ENCODE data around the gene CRX.
"Not testable (repeated sequence)": the region's sequence is repeated elsewhere in the genome, so short reads cannot be mapped to it uniquely, and the experiment has no call there.

The CRX gene

GRCh38 chr19:47804451-47804850 is 17.3 kb upstream of the CRX start, which contains the start of gene TPRX1:
TSS of gene TPRX1 (minus strand) at chr19:47804551. CDS start at chr19:47804539, 12 bp downstream.
- not testable (repeated sequence) for DNase-seq

GRCh38 chr19:47805313-47805712 is 16.4 kb upstream of the CRX start:
- DNase-seq, result no peak

GRCh38 chr19:47806435-47806834 is 15.3 kb upstream of the CRX start:
- DNase-seq, result no peak

GRCh38 chr19:47813304-47813994 is 8.3 kb upstream of the CRX start:
- DNase-seq, result no peak

- DNase-seq, result no peak
Observed at GRCh38 chr19:47813995-47814328, 7.8 kb upstream of the CRX start.

- not testable (repeated sequence) for DNase-seq
Observed at GRCh38 chr19:47816270-47816669, 5.5 kb upstream of the CRX start.

GRCh38 chr19:47818221-47818620 is 3.5 kb upstream of the CRX start:
- DNase-seq, result not testable (repeated sequence)

GRCh38 chr19:47819858-47820257 is 1.9 kb upstream of the CRX start:
- no peak for DNase-seq

GRCh38 chr19:47820410-47820809 is 1.3 kb upstream of the CRX start:
- DNase-seq, result no peak

GRCh38 chr19:47824396-47824795 is 2.7 kb downstream of the CRX start:
- no peak for DNase-seq

GRCh38 chr19:47826800-47827199 is 5.1 kb downstream of the CRX start:
- DNase-seq, result no peak

GRCh38 chr19:47832723-47833122 is 11.0 kb downstream of the CRX start:
- no peak for DNase-seq

GRCh38 chr19:47836038-47836437 is 14.3 kb downstream of the CRX start:
- no peak for DNase-seq

- no peak for DNase-seq
Observed at GRCh38 chr19:47839411-47839810, 17.7 kb downstream of the CRX start.

- no peak for DNase-seq
Observed at GRCh38 chr19:47839913-47840312, 18.2 kb downstream of the CRX start.

- DNase-seq, result no peak
Observed at GRCh38 chr19:47842941-47843340, 21.2 kb downstream of the CRX start.

GRCh38 chr19:47848425-47848822 is 26.7 kb downstream of the CRX start:
- no peak for DNase-seq

- no peak for DNase-seq
Observed at GRCh38 chr19:47848823-47849473, 27.2 kb downstream of the CRX start.

GRCh38 chr19:47853003-47853402 is 31.3 kb downstream of the CRX start:
- no peak for DNase-seq

GRCh38 chr19:47854459-47854858 is 32.7 kb downstream of the CRX start:
- no peak for DNase-seq

- not testable (repeated sequence) for DNase-seq
Observed at GRCh38 chr19:47858231-47858630, 36.5 kb downstream of the CRX start.

GRCh38 chr19:47858646-47859285 is 37.0 kb downstream of the CRX start, which contains the start of gene TPRX2:
TSS of gene TPRX2 (plus strand) at chr19:47859235. CDS start at chr19:47859247, 12 bp downstream.
- DNase-seq, result not testable (repeated sequence)

GRCh38 chr19:47859838-47860237 is 38.1 kb downstream of the CRX start:
- not testable (repeated sequence) for DNase-seq
